Memory B cell (primary cell): ENCODE data around the gene GCN1.

Experiments used
- ATAC-seq: fragments of 150-1000 bp; cut with Tn5 transposase; 2 replicates; pipeline ENCODE4 v1.10.0; 2021; ENCODE audit warnings: low read depth, mild to moderate bottlenecking, moderate library complexity
- DNase-seq, 2 donors: peaks; one replicate each; pipeline ENCODE4 v3.0.0; 2022; ENCODE audit warnings: low spot score in 2 of 2
- H3K27ac Mint-ChIP-seq: one replicate; pipeline ENCODE4 v1.8.0; 2022; ENCODE audit warnings: mild to moderate bottlenecking, moderate library complexity, mixed read lengths
- H3K27me3 Mint-ChIP-seq: one replicate; pipeline ENCODE4 v1.8.0; 2022; ENCODE audit warnings: mixed read lengths
- H3K36me3 Mint-ChIP-seq: one replicate; pipeline ENCODE4 v1.8.0; 2022; ENCODE audit warnings: mild to moderate bottlenecking, mixed read lengths
- H3K4me1 Mint-ChIP-seq: one replicate; pipeline ENCODE4 v1.8.0; 2022; ENCODE audit warnings: mixed read lengths
- H3K4me3 Mint-ChIP-seq: one replicate; pipeline ENCODE4 v1.8.0; 2022; ENCODE audit warnings: mild to moderate bottlenecking, moderate library complexity, mixed read lengths
- H3K9me3 Mint-ChIP-seq: one replicate; pipeline ENCODE4 v1.8.0; 2022; ENCODE audit warnings: mixed read lengths

GCN1 gene

GRCh38 chr12:120091371-120092090, 103.0 kb downstream of the GCN1 start:
- H3K4me3 Mint-ChIP-seq, result no peak overlapping the region
- peaks cover 12% of the 10 kb centered on the region for H3K36me3 Mint-ChIP-seq
- peaks cover 9% of the 10 kb centered on the region for H3K4me1 Mint-ChIP-seq

GRCh38 chr12:120090626-120091295, 103.8 kb downstream of the GCN1 start:
- no peak for ATAC-seq
- no peak for DNase-seq
- H3K36me3 Mint-ChIP-seq, result peaks cover 9% of the 10 kb centered on the region
- H3K27me3 Mint-ChIP-seq, result peaks cover 2% of the 10 kb centered on the region
- no peak overlapping the region for H3K4me3 Mint-ChIP-seq
- H3K9me3 Mint-ChIP-seq, result no peaks in the 10 kb centered on the region
- H3K27ac Mint-ChIP-seq, result no peak overlapping the region
- H3K4me1 Mint-ChIP-seq, result peaks cover 9% of the 10 kb centered on the region

More at GRCh38 chr12:120091371-120092090, 103.0 kb downstream of the GCN1 start:
- DNase-seq (no peak), ATAC-seq (no peak)
- no peak overlapping the region for H3K27ac Mint-ChIP-seq
- no peaks in the 10 kb centered on the region for H3K9me3 Mint-ChIP-seq
- H3K27me3 Mint-ChIP-seq, result peaks cover 2% of the 10 kb centered on the region

DNA sequence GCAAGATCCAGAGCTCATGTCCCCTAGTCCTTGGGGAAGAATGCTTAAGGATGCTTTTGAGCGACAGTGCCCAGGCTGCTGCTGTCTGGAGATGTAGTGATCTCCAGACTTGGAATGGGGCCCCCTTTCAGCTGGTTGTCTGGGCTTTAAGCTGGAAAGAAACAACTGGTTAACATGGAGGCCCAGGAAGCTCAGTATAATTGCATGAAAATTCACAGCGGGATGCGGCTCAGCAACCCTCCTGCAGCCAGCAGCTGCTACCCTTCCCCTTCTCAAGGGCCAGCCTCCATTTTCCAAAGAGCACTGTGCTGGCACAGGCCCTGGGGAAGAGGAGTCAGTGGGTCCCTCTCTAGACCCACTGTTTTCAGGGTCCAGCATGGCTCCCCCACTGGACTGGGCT, 104.3 kb downstream of the GCN1 start:
- no peaks in the 10 kb centered on the region for H3K9me3 Mint-ChIP-seq
- no peak overlapping the region for H3K4me3 Mint-ChIP-seq
- H3K27ac Mint-ChIP-seq, result no peak overlapping the region
- no peak for DNase-seq
- ATAC-seq, result no peak
- H3K27me3 Mint-ChIP-seq, result peaks cover 2% of the 10 kb centered on the region
- H3K4me1 Mint-ChIP-seq, result peaks cover 9% of the 10 kb centered on the region
- peaks cover 9% of the 10 kb centered on the region for H3K36me3 Mint-ChIP-seq

GRCh38 chr12:120089796-120090195, 104.7 kb downstream of the GCN1 start:
- H3K36me3 Mint-ChIP-seq, result peaks cover 10% of the 10 kb centered on the region
- peaks cover 2% of the 10 kb centered on the region for H3K27me3 Mint-ChIP-seq
- ATAC-seq (no peak), DNase-seq (no peak)
- peaks cover 9% of the 10 kb centered on the region for H3K4me1 Mint-ChIP-seq
- H3K9me3 Mint-ChIP-seq, result no peaks in the 10 kb centered on the region
- H3K27ac Mint-ChIP-seq, result no peak overlapping the region
- H3K4me3 Mint-ChIP-seq, result no peak overlapping the region

- H3K4me1 Mint-ChIP-seq, result peaks cover 9% of the 10 kb centered on the region
- no peaks in the 10 kb centered on the region for H3K9me3 Mint-ChIP-seq
- H3K27ac Mint-ChIP-seq, result no peak overlapping the region
- H3K4me3 Mint-ChIP-seq, result no peak overlapping the region
- no peak for ATAC-seq
- H3K27me3 Mint-ChIP-seq, result peaks cover 2% of the 10 kb centered on the region
- no peak for DNase-seq
- peaks cover 11% of the 10 kb centered on the region for H3K36me3 Mint-ChIP-seq
These were observed 105.4 kb downstream of the GCN1 start for GRCh38 chr12:120089105-120089504.

- Mint-ChIP-seq H3K36me3 (peaks cover 8% of the 10 kb centered on the region), H3K27ac (peak overlapping the region; percentile 73), H3K4me3 (peak overlapping the region; percentile 70), H3K9me3 (no peaks in the 10 kb centered on the region), H3K27me3 (peaks cover 2% of the 10 kb centered on the region), H3K4me1 (peaks cover 9% of the 10 kb centered on the region)
- DNase-seq (peak; percentile 99), ATAC-seq (peak; percentile 90)
These were observed 107.5 kb downstream of the GCN1 start for GRCh38 chr12:120086801-120087621.

- Mint-ChIP-seq H3K9me3 (no peaks in the 10 kb centered on the region), H3K27me3 (peaks cover 2% of the 10 kb centered on the region), H3K36me3 (peaks cover 6% of the 10 kb centered on the region), H3K27ac (no peak overlapping the region), H3K4me1 (peaks cover 9% of the 10 kb centered on the region), H3K4me3 (no peak overlapping the region)
- DNase-seq, result no peak
- no peak for ATAC-seq
These were observed 108.4 kb downstream of the GCN1 start for GRCh38 chr12:120085920-120086645.

- no peaks in the 10 kb centered on the region for H3K9me3 Mint-ChIP-seq
- no peak for DNase-seq
- no peak overlapping the region for H3K4me3 Mint-ChIP-seq
- no peak for ATAC-seq
- peaks cover under 1% of the 10 kb centered on the region for H3K4me1 Mint-ChIP-seq
- peaks cover 6% of the 10 kb centered on the region for H3K36me3 Mint-ChIP-seq
- no peaks in the 10 kb centered on the region for H3K27me3 Mint-ChIP-seq
- H3K27ac Mint-ChIP-seq, result no peak overlapping the region
These were observed 112.9 kb downstream of the GCN1 start for GRCh38 chr12:120081641-120082040.

- Mint-ChIP-seq H3K36me3 (peaks cover 4% of the 10 kb centered on the region), H3K4me3 (no peak overlapping the region), H3K27ac (no peak overlapping the region)
These were observed 114.8 kb downstream of the GCN1 start for GRCh38 chr12:120079411-120080400.

DNA sequence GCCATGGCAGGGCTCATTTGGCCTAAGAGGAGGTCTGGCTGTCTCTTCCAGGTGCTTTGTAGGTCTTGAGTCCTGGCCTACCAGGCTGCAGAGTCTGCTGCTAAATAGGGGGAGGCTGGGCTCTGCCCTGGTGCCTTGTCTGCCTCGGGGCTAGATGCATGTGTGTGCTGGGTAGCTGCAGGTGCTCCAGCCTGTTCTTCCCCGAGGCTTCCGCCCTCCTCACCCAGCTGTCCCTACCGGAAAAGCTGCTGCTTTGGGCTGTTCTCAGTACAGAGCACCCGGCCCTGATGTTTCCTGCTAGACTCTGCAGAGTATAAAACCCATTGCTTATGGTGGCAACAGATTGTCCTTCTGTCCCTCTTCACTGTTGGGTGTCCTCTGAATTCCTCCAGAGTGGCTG, 115.6 kb downstream of the GCN1 start:
- ATAC-seq, result no peak
- H3K27ac Mint-ChIP-seq, result no peak overlapping the region
- H3K4me1 Mint-ChIP-seq, result peaks cover 4% of the 10 kb centered on the region
- no peaks in the 10 kb centered on the region for H3K27me3 Mint-ChIP-seq
- H3K4me3 Mint-ChIP-seq, result no peak overlapping the region
- DNase-seq, result no peak
- H3K9me3 Mint-ChIP-seq, result no peaks in the 10 kb centered on the region
- H3K36me3 Mint-ChIP-seq, result peaks cover 7% of the 10 kb centered on the region

More at GRCh38 chr12:120079411-120080400, 114.8 kb downstream of the GCN1 start:
- Mint-ChIP-seq H3K9me3 (no peaks in the 10 kb centered on the region), H3K4me1 (peaks cover 4% of the 10 kb centered on the region), H3K27me3 (no peaks in the 10 kb centered on the region)
- DNase-seq (no peak), ATAC-seq (no peak)

DNA sequence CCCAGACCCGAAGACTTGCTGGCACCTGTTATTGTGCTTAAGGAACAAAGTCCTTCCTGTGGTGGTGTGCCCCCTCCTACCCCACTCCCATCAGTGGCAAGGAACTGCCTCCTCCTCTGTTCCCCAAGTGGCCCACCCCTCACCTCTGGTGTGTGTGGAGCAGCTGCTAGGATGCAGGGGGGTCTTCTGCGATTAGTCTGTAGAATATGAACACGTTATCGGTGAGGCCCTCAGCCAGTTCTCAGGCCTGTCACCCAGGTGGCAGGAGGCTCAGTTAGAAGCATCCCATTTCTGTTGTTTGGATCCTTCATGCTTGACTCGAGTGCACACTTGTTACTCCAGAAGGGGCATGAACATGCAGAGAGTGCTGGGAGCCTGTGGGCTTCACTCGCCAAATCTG, 117.3 kb downstream of the GCN1 start:
- Mint-ChIP-seq H3K4me1 (peaks cover 4% of the 10 kb centered on the region), H3K27ac (no peak overlapping the region)

More for the DNA sequence above, 117.3 kb downstream of the GCN1 start:
- Mint-ChIP-seq H3K36me3 (peaks cover 10% of the 10 kb centered on the region), H3K27me3 (no peaks in the 10 kb centered on the region), H3K4me3 (no peak overlapping the region), H3K9me3 (no peaks in the 10 kb centered on the region)
- no peak for DNase-seq
- ATAC-seq, result no peak
